GM12878 (cell line): ENCODE data around the gene ROPN1B. TPM values are rescaled to one million over a fixed set of nuclear protein-coding genes. Genes with fewer than 3 reads are reported as not detected.

Source experiments
- ATAC-seq: fragments of 200-7000 bp; cut with Tn5 transposase; 3 replicates; pipeline ENCODE4 v1.9.1; 2020; ENCODE audit warnings: mild to moderate bottlenecking, moderate library complexity
- BruUV-seq: library from RNA; stranded (reverse); fragments of 400-500 nt; replicated peaks from 2 replicates; lab custom pipeline; 2021; lab: Mats Ljungman, UMichigan
- CTCF ChIA-PET: fragments of 300-600 bp; sonication (Branson Sonifier 250); formaldehyde crosslinking; extraction: SDS; loops from one replicate; lab custom pipeline; 2021; ENCODE audit warnings: inconsistent platforms; lab: Yijun Ruan, JAX
- POLR2A ChIA-PET: fragments of 350-600 bp; formaldehyde crosslinking; extraction: SDS; loops from one replicate; lab custom pipeline; 2021; ENCODE audit warnings: inconsistent platforms; lab: Charles Lee
- RAD21 ChIA-PET: fragments of 300-600 bp; sonication (Branson Sonifier 250); formaldehyde crosslinking; loops from one replicate; lab custom pipeline; 2023; ENCODE audit warnings: antibody characterized with exemption; ENCODE audit not compliant: unreplicated experiment; lab: Charles Lee
- SMC1A ChIA-PET: fragments of 300-600 bp; sonication (Branson Sonifier 250); formaldehyde crosslinking; loops from one replicate; lab custom pipeline; 2023; ENCODE audit not compliant: unreplicated experiment, uncharacterized antibody; lab: Charles Lee
- DNase-seq: peaks from one replicate; pipeline ENCODE4 v3.0.0-alpha.2; 2011; ENCODE audit warnings: low read depth, low spot score
- FAIRE-seq: peaks from 3 replicates; lab custom pipeline; 2011; peaks lifted over from hg19 to GRCh38; lab: Jason Lieb, UNC
- H2AFZ ChIP-seq: 2 replicates; pipeline ENCODE4 v1.6.0; 2011; ENCODE audit warnings: low read depth, low read length, control low read depth; ENCODE audit not compliant: control insufficient read depth
- H3K27ac ChIP-seq: 2 replicates; pipeline ENCODE4 v1.5.1; 2011; ENCODE audit warnings: control low read depth; ENCODE audit not compliant: control insufficient read depth, insufficient read depth
- H3K27me3 ChIP-seq, 2 experiments: replicated peaks in 1 of 2; 2 replicates each; pipeline versions ENCODE4 v1.6.0 to v1.6.1; 2011; ENCODE audit warnings: low read length in 1 of 2; ENCODE audit not compliant: control insufficient read depth in 2 of 2, insufficient read depth in 2 of 2
- H3K36me3 ChIP-seq, 2 experiments: 2 replicates each; pipeline ENCODE4 v1.5.1; 2011; ENCODE audit warnings: low read length in 1 of 2; ENCODE audit not compliant: control insufficient read depth in 2 of 2, insufficient read depth in 2 of 2
- H3K4me1 ChIP-seq: 2 replicates; pipeline ENCODE4 v1.6.1; 2011; ENCODE audit warnings: mild to moderate bottlenecking, low read length, moderate library complexity, mixed read lengths; ENCODE audit not compliant: control insufficient read depth, insufficient read depth
- H3K4me2 ChIP-seq: 2 replicates; pipeline ENCODE4 v1.6.0; 2011; ENCODE audit warnings: control low read depth; ENCODE audit not compliant: control insufficient read depth, insufficient read depth
- H3K4me3 ChIP-seq: fragments of 200-600 bp; sonication (generic); 2 replicates; pipeline ENCODE4 v1.5.1; 2016
- H3K79me2 ChIP-seq: 2 replicates; pipeline ENCODE4 v1.6.0; 2011; ENCODE audit warnings: low read length; ENCODE audit not compliant: control insufficient read depth, insufficient read depth
- H3K9ac ChIP-seq: 2 replicates; pipeline ENCODE4 v1.8.0; 2011; ENCODE audit warnings: low read length, control low read depth, mixed read lengths; ENCODE audit not compliant: control insufficient read depth, insufficient read depth
- H3K9me3 ChIP-seq: replicated peaks from 3 replicates; pipeline ENCODE4 v1.5.1; 2011; ENCODE audit warnings: mild to moderate bottlenecking, low read length; ENCODE audit not compliant: control insufficient read depth, insufficient read depth
- H4K20me1 ChIP-seq: 2 replicates; pipeline ENCODE4 v1.6.0; 2011; ENCODE audit not compliant: control insufficient read depth, insufficient read depth
- BACH1 ChIP-seq: fragments of 450-650 bp; IDR thresholded peaks from 2 replicates; pipeline ENCODE4 v1.6.1; 2017; ENCODE audit warnings: mild to moderate bottlenecking, borderline replicate concordance
- BRCA1 ChIP-seq: IDR thresholded peaks from 2 replicates; pipeline ENCODE4 v1.6.1; 2011; ENCODE audit warnings: low read depth, low read length, improper control_type of control experiment
- CBX3 ChIP-seq: fragments of 200-600 bp; sonication (generic); IDR thresholded peaks from 2 replicates; pipeline ENCODE4 v1.6.1; 2016; ENCODE audit warnings: low read depth, borderline replicate concordance
- CREB1 ChIP-seq: IDR thresholded peaks from 2 replicates; pipeline ENCODE4 v1.6.1; 2012; ENCODE audit warnings: low read depth, mild to moderate bottlenecking, inconsistent platforms
- EED ChIP-seq: sonication (generic); IDR thresholded peaks from 2 replicates; pipeline ENCODE4 v1.6.1; 2016; ENCODE audit warnings: antibody characterized with exemption, low read depth
- HDAC2 ChIP-seq: fragments of 200-600 bp; sonication (generic); IDR thresholded peaks from 2 replicates; pipeline ENCODE4 v1.6.1; 2017
- NRF1 ChIP-seq: conservative IDR thresholded peaks from 2 replicates; pipeline ENCODE4 v1.6.1; 2011; ENCODE audit warnings: mild to moderate bottlenecking, low read depth, low read length, improper control_type of control experiment
- PML ChIP-seq: IDR thresholded peaks from 2 replicates; pipeline ENCODE4 v1.6.1; 2012; ENCODE audit warnings: low read length, inconsistent platforms
- RUNX3 ChIP-seq: IDR thresholded peaks from 2 replicates; pipeline ENCODE4 v1.6.1; 2012; ENCODE audit warnings: low read length, inconsistent platforms
- SIX5 ChIP-seq: IDR thresholded peaks from 2 replicates; pipeline ENCODE4 v1.6.1; 2011; ENCODE audit warnings: mild to moderate bottlenecking, low read depth, low read length, moderate library complexity; ENCODE audit not compliant: severe bottlenecking
- SP1 ChIP-seq: IDR thresholded peaks from one replicate; pipeline ENCODE4 v1.6.1; 2011; ENCODE audit warnings: low read depth, low read length
- SPI1 ChIP-seq: IDR thresholded peaks from 2 replicates; pipeline ENCODE4 v1.6.1; 2011; ENCODE audit warnings: low read depth, mild to moderate bottlenecking, low read length, moderate library complexity, borderline replicate concordance; ENCODE audit not compliant: insufficient read depth
- SUPT20H ChIP-seq: IDR thresholded peaks from 2 replicates; pipeline ENCODE4 v1.6.1; 2011; ENCODE audit warnings: low read depth, mild to moderate bottlenecking, low read length, moderate library complexity, borderline replicate concordance; ENCODE audit not compliant: control insufficient read depth
- WGBS: methylation state at CpG from one replicate; pipeline ENCODE4 v1.1.6; 2016; ENCODE audit warnings: low lambda C conversion rate; ENCODE audit not compliant: insufficient replicate concordance, insufficient coverage; ENCODE audit errors: missing lambda C conversion rate; 5-methylcytosine and 5-hydroxymethylcytosine counted together
- in situ Hi-C: fragments of 300-500 bp; cut with MboI; formaldehyde crosslinking; loops from 9 replicates; pipeline ENCODE4 v1.14.3; 2018; ENCODE audit warnings: mixed read lengths
- intact Hi-C: fragments of 100-400 bp; cut with micrococcal nuclease; formaldehyde crosslinking; loops from one replicate; pipeline ENCODE4 v1.14.2; 2022; ENCODE audit not compliant: unreplicated experiment
- polyA plus RNA-seq, 11 experiments: library from polyadenylated mRNA; depleted of rRNA in 4 of 11; unstranded in 6 of 11; stranded (reverse) in 5 of 11; fragments of >200 nt; fragmentation: Nextera tagmentation in 4 of 11; fragmentation: Illumina TruSeq in 1 of 11; extraction: Ambion mirVana in 4 of 11; extraction: Trizol in 1 of 11; gene quantifications; 1 replicate in 1 of 11; 2 replicates in 10 of 11; pipeline versions ENCODE4 v1.2.1 to v1.2.3, GENCODE V29; 2011 to 2016; ENCODE audit warnings: inconsistent platforms in 2 of 11, missing spikeins in 2 of 11, low read depth in 1 of 11
- total RNA-seq, 4 experiments: library from RNA; depleted of rRNA in 3 of 4; stranded (reverse); fragments of >200 nt in 3 of 4; fragmentation: Illumina TruSeq in 1 of 4; extraction: Trizol in 1 of 4; gene quantifications; 2 replicates each; pipeline versions ENCODE4 v1.2.1 to v1.2.3, GENCODE V29; 2013 to 2021

ROPN1B gene
- total and polyA plus RNA-seq, 10 of the 15 experiments (the other 5 are each of a cell fraction or from before 2014, with no cell fraction given), result not detected

- TF ChIP-seq SPI1, result no peak
- no peak for TF ChIP-seq BRCA1
- no peak for TF ChIP-seq CBX3
- TF ChIP-seq NRF1, result no peak
- no peak for TF ChIP-seq SUPT20H
- no peak for TF ChIP-seq RUNX3
- TF ChIP-seq BACH1, result no peak
- no peak for TF ChIP-seq CREB1
- no peak for TF ChIP-seq EED
- no peak for TF ChIP-seq PML
- no peak for TF ChIP-seq HDAC2
- TF ChIP-seq SP1, result no peak
- TF ChIP-seq SIX5, result no peak
- no peaks in the 10 kb centered on the region for H3K9me3 ChIP-seq
- no peaks in the 10 kb centered on the region for H3K79me2 ChIP-seq
- no peak overlapping the region for H2AFZ ChIP-seq
- H3K4me3 ChIP-seq, result no peak overlapping the region
- 91% methylated on average over 10 of the region's 10 CpGs for whole genome bisulfite sequencing
- no peaks in the 10 kb centered on the region; a peak in 1 of 4 replicates for H3K36me3 ChIP-seq
- H4K20me1 ChIP-seq, result no peaks in the 10 kb centered on the region
- H3K4me1 ChIP-seq, result no peaks in the 10 kb centered on the region
- no TSS peak for BruUV-seq
- H3K27ac ChIP-seq, result no peak overlapping the region
- POLR2A ChIA-PET, result no interaction called here
- CTCF ChIA-PET, result no interaction called here
- no peaks in the 10 kb centered on the region for H3K27me3 ChIP-seq
- intact Hi-C loops, result no loop called here
- RAD21 ChIA-PET, result no interaction called here
- no peak overlapping the region for H3K4me2 ChIP-seq
- in situ Hi-C loops, result no loop called here
- ATAC-seq, result no peak
- H3K9ac ChIP-seq, result no peak overlapping the region
- SMC1A ChIA-PET, result no interaction called here
- DNase-seq, result no peak
- FAIRE-seq, result no peak
These were observed 34.6 kb downstream of the ROPN1B start for GRCh38 chr3:126003447-126004190.
